Measurements from ENCODE around the gene EIF1AD. TPM values are rescaled to one million over a fixed set of nuclear protein-coding genes. Genes with fewer than 3 reads are reported as not detected.

EIF1AD gene
- total RNA-seq, 1 donor from 2014 or later: 34.0 TPM

DNA sequence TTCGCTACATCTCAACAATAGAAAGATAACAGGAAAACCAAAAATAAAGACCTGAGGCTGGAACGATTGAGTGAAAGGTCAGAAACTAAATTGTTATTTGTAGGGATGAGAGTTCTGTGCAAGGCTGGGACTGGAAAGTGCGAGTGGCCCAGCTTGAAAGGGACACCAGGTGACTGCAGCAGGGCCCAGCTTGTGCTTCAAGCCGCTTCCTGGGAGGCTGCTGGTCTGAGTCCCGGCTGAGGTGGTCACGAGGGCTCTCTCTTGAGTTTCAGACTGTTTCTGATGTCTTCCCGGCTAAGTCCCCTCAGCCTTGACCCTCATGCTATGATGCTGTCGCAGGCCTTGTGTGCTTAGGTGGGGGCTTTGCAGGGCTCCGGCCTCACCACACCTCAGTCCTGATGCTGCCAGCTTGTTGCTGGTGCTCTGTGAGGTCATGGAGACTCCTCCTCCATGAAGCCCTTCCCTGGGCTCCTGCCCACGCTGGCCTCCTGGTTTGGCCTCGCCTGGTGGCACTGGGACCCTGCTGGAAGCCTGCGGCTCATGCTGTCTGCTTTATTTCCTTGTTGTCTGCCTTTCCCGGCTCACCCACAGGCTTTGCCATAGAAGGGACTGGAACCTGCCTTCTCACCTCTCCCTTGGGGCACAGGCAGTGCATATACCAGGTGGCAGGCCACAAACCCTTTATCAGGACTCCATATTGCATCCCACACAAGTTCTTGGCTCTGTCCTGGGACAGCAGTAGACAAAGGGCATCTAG, 4.4 kb upstream of the EIF1AD start:
- H3K27me3 Mint-ChIP-seq (ENCODE audit: low read depth): no peaks in the 10 kb centered on the region
- H3K9me3 Mint-ChIP-seq: no peaks in the 10 kb centered on the region
- H3K4me1 Mint-ChIP-seq: peaks cover 15% of the 10 kb centered on the region
- H3K36me3 Mint-ChIP-seq: no peaks in the 10 kb centered on the region
- no peak for DNase-seq (ENCODE audit: low spot score in 2 of 2, unreplicated experiment in 2 of 2)
- TF ChIP-seq CTCF (IDR thresholded peaks at IDR 0.05; ENCODE audit: unreplicated experiment): no peak
- H3K27ac Mint-ChIP-seq: no peak overlapping the region
- H3K4me3 Mint-ChIP-seq: no peak overlapping the region

- DNase-seq (ENCODE audit: low spot score in 2 of 2, unreplicated experiment in 2 of 2): no peak
- H3K4me3 Mint-ChIP-seq: peak overlapping the region; percentile 40
These were observed 2.2 kb upstream of the EIF1AD start for GRCh38 chr11:66004186-66004585.

DNA sequence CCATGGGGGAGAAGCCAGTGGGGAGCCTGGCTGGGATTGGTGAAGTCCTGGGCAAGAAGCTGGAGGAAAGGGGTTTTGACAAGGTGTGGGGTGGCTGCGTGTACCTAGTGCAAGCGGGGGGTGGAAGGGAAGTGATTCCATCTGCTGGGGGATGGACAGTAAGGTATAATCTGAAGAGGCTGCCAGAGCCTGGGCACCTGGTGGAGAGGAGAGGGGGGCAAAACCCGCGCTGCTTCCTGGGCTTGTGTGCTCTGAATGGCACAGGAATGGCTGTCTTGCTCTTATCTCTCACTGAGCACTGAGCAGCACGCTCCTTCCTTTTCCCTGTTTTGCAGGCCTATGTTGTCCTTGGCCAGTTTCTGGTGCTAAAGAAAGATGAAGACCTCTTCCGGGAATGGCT, 1.3 kb upstream of the EIF1AD start:
- H3K36me3 Mint-ChIP-seq: peaks cover 8% of the 10 kb centered on the region
- no peaks in the 10 kb centered on the region for H3K27me3 Mint-ChIP-seq (ENCODE audit: low read depth)
- H3K9me3 Mint-ChIP-seq: no peaks in the 10 kb centered on the region
- no peak for DNase-seq (ENCODE audit: low spot score in 2 of 2, unreplicated experiment in 2 of 2)
- H3K4me3 Mint-ChIP-seq: peak overlapping the region; percentile 97
- H3K4me1 Mint-ChIP-seq: peaks cover 23% of the 10 kb centered on the region
- H3K27ac Mint-ChIP-seq: peak overlapping the region; percentile 90
- TF ChIP-seq CTCF (IDR thresholded peaks at IDR 0.05; ENCODE audit: unreplicated experiment): no peak

More at GRCh38 chr11:66004186-66004585, 2.2 kb upstream of the EIF1AD start:
- no peaks in the 10 kb centered on the region for H3K27me3 Mint-ChIP-seq (ENCODE audit: low read depth)
- peaks cover 2% of the 10 kb centered on the region for H3K36me3 Mint-ChIP-seq
- no peak for TF ChIP-seq CTCF (IDR thresholded peaks at IDR 0.05; ENCODE audit: unreplicated experiment)
- H3K27ac Mint-ChIP-seq: no peak overlapping the region
- H3K9me3 Mint-ChIP-seq: no peaks in the 10 kb centered on the region
- H3K4me1 Mint-ChIP-seq: peaks cover 23% of the 10 kb centered on the region

DNA sequence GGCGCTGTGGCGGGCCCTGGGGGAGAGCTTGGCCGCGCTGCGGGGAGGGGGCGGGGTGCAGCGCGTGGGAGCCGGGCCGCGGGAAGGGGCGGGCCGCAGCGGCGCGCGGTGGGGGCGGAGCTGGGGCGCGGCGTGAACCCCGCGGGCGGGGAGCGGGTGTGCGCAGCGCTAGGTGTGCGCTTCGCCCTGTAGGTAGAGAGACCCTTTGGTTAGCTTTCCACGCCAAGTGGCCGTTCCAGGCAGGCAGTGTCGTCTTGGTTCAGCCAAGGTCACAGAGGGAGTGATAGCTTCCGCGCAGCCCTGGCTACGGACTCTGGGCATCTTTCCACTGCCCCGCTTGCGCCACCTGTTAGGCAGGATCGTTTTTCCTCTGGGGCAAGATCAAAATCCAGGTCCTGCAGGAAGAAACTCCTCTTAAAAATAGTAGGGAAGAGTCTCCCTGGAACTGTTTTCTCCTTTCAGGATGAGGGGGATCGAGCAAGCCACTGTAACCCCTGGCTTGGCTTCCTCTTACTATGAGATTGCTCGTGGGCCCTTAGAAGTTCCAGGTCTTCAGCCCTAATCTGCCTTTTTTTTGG, 780 bp upstream of the EIF1AD start:
- TF ChIP-seq CTCF (IDR thresholded peaks at IDR 0.05; ENCODE audit: unreplicated experiment): no peak
- Mint-ChIP-seq H3K27me3 (ENCODE audit: low read depth) (no peaks in the 10 kb centered on the region), H3K27ac (peak overlapping the region; percentile 100)

DNA sequence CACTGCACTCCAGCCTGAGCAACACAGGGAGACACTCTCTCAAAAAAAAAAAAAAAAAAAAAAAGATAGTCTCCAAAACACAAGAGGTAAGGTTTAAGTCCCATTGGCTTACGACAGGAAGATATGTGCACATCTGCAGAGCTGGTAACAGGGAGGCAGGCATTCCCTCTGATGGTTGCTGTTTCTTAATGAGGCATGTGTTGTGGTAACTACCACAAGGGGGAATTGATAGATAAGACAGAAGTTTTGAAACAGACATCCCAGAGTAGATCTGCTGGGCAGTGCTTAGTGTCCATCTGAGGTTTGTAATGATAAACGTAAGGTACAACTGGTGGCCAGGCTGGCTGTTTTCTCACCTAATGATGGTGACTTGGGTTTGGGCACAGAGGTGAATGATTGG, 4.7 kb downstream of the EIF1AD start:
- peaks cover 10% of the 10 kb centered on the region for H3K4me1 Mint-ChIP-seq
- no peak overlapping the region for H3K27ac Mint-ChIP-seq
- peaks cover 23% of the 10 kb centered on the region for H3K36me3 Mint-ChIP-seq
- no peak for TF ChIP-seq CTCF (IDR thresholded peaks at IDR 0.05; ENCODE audit: unreplicated experiment)
- H3K9me3 Mint-ChIP-seq: no peaks in the 10 kb centered on the region
- H3K4me3 Mint-ChIP-seq: no peak overlapping the region
- DNase-seq (ENCODE audit: low spot score in 2 of 2, unreplicated experiment in 2 of 2): no peak
- no peaks in the 10 kb centered on the region for H3K27me3 Mint-ChIP-seq (ENCODE audit: low read depth)

More for the DNA sequence above, 780 bp upstream of the EIF1AD start:
- H3K36me3 Mint-ChIP-seq: peaks cover 11% of the 10 kb centered on the region
- H3K4me1 Mint-ChIP-seq: peaks cover 23% of the 10 kb centered on the region
- DNase-seq (ENCODE audit: low spot score in 2 of 2, unreplicated experiment in 2 of 2): no peak
- H3K4me3 Mint-ChIP-seq: peak overlapping the region; percentile 97
- H3K9me3 Mint-ChIP-seq: no peaks in the 10 kb centered on the region

Measured in mesothelial cell of epicardium (in vitro differentiated cells).